SJCRH30 (cell line): Measurements from ENCODE around the gene UACA. TPM values are rescaled to one million over a fixed set of nuclear protein-coding genes. Genes with fewer than 3 reads are reported as not detected.
"Not testable (repeated sequence)": the region's sequence is repeated elsewhere in the genome, so short reads cannot be mapped to it uniquely, and the experiment has no call there.

Experiments
- DNase-seq, 2 experiments: peaks; one replicate each; pipeline ENCODE4 v3.0.0-alpha.2; 2015 to 2020
- H3K27ac ChIP-seq: fragments of 250-450 bp; sonication (Bioruptor Pico); 2 replicates; pipeline ENCODE4 v1.5.1; 2020; ENCODE audit warnings: mild to moderate bottlenecking, moderate library complexity
- H3K27me3 ChIP-seq: fragments of 250-450 bp; sonication (Bioruptor Pico); 2 replicates; pipeline ENCODE4 v1.5.1; 2020; ENCODE audit warnings: mild to moderate bottlenecking, moderate library complexity
- H3K36me3 ChIP-seq: fragments of 250-450 bp; sonication (Bioruptor Pico); 2 replicates; pipeline ENCODE4 v1.5.1; 2020; ENCODE audit warnings: mild to moderate bottlenecking, moderate library complexity
- H3K4me1 ChIP-seq: fragments of 250-450 bp; sonication (Bioruptor Pico); 2 replicates; pipeline ENCODE4 v1.5.1; 2020; ENCODE audit warnings: mild to moderate bottlenecking, moderate library complexity
- H3K4me3 ChIP-seq: fragments of 250-450 bp; sonication (Bioruptor Pico); 2 replicates; pipeline ENCODE4 v1.5.1; 2020; ENCODE audit warnings: mild to moderate bottlenecking, moderate library complexity
- H3K9me3 ChIP-seq: fragments of 250-450 bp; sonication (Bioruptor Pico); replicated peaks from 2 replicates; pipeline ENCODE4 v1.5.1; 2020; ENCODE audit warnings: mild to moderate bottlenecking, moderate library complexity
- total RNA-seq: library from RNA; depleted of rRNA; stranded (reverse); fragments of >200 nt; shearing (Covaris generic); gene quantifications from 2 replicates; pipeline ENCODE4 v1.2.3, GENCODE V29; 2014; rRNA removed

The UACA gene
- 30.3 and 47.1 TPM in 2 replicates for total RNA-seq

GRCh38 chr15:70763120-70763949 is at the start of gene UACA:
Gene UACA (minus strand): TSS chr15:70763558. CDS start chr15:70763407, 151 bp downstream.
- Histone ChIP-seq H3K9me3 (no peaks in the 10 kb centered on the region), H3K4me1 (peaks cover 32% of the 10 kb centered on the region), H3K27ac (peak within 1 kb of the TSS; percentile 65), H3K36me3 (no peaks in the 10 kb centered on the region), H3K4me3 (peak within 1 kb of the TSS; percentile 74), H3K27me3 (no peaks in the 10 kb centered on the region)
- DNase-seq, result peak; percentile 99 to 100

- DNase-seq, result no peak
- H3K27me3 ChIP-seq, result no peaks in the 10 kb centered on the region
- no peaks in the 10 kb centered on the region for H3K4me1 ChIP-seq
- no peaks in the 10 kb centered on the region for H3K9me3 ChIP-seq
- H3K36me3 ChIP-seq, result no peaks in the 10 kb centered on the region
- no peak overlapping the region for H3K27ac ChIP-seq
- no peak overlapping the region for H3K4me3 ChIP-seq
These were observed 49.5 kb upstream of the UACA start for GRCh38 chr15:70812827-70813364.

- DNase-seq, result no peak
- H3K4me3 ChIP-seq, result no peak overlapping the region
- no peaks in the 10 kb centered on the region for H3K9me3 ChIP-seq
- no peaks in the 10 kb centered on the region for H3K4me1 ChIP-seq
- H3K27ac ChIP-seq, result no peak overlapping the region
- H3K36me3 ChIP-seq, result no peaks in the 10 kb centered on the region
- no peaks in the 10 kb centered on the region for H3K27me3 ChIP-seq
These were observed 47.7 kb upstream of the UACA start for GRCh38 chr15:70810916-70811578.

- Histone ChIP-seq H3K9me3 (no peaks in the 10 kb centered on the region), H3K36me3 (no peaks in the 10 kb centered on the region), H3K4me1 (no peaks in the 10 kb centered on the region), H3K27me3 (no peaks in the 10 kb centered on the region), H3K4me3 (no peak overlapping the region), H3K27ac (no peak overlapping the region)
- DNase-seq, result no peak
These were observed 43.8 kb upstream of the UACA start for GRCh38 chr15:70806992-70807712.

GRCh38 chr15:70804388-70804787 is 41.0 kb upstream of the UACA start:
- not testable (repeated sequence) for H3K27me3 ChIP-seq, H3K4me3 ChIP-seq, H3K9me3 ChIP-seq, DNase-seq, H3K36me3 ChIP-seq, H3K27ac ChIP-seq
- H3K4me1 ChIP-seq, result peaks cover 13% of the 10 kb centered on the region

GRCh38 chr15:70802629-70803028 is 39.3 kb upstream of the UACA start:
- no peaks in the 10 kb centered on the region for H3K9me3 ChIP-seq

GRCh38 chr15:70801109-70801508 is 37.8 kb upstream of the UACA start:
- no peaks in the 10 kb centered on the region for H3K27me3 ChIP-seq
- peaks cover 13% of the 10 kb centered on the region for H3K4me1 ChIP-seq
- DNase-seq, result no peak
- no peaks in the 10 kb centered on the region for H3K36me3 ChIP-seq
- no peak overlapping the region for H3K27ac ChIP-seq
- H3K9me3 ChIP-seq, result no peaks in the 10 kb centered on the region
- no peak overlapping the region for H3K4me3 ChIP-seq

More at GRCh38 chr15:70802629-70803028, 39.3 kb upstream of the UACA start:
- Histone ChIP-seq H3K27me3 (no peaks in the 10 kb centered on the region), H3K27ac (no peak overlapping the region), H3K36me3 (no peaks in the 10 kb centered on the region), H3K4me1 (peaks cover 13% of the 10 kb centered on the region), H3K4me3 (no peak overlapping the region)
- no peak for DNase-seq

- Histone ChIP-seq H3K27ac (peak overlapping the region; percentile 52), H3K4me1 (peaks cover 18% of the 10 kb centered on the region)
- peak; percentile 67 to 79 for DNase-seq
These were observed 36.5 kb upstream of the UACA start for GRCh38 chr15:70799667-70800450.

GRCh38 chr15:70797464-70797863 is 34.1 kb upstream of the UACA start:
- DNase-seq, result no peak
- no peaks in the 10 kb centered on the region for H3K36me3 ChIP-seq
- H3K9me3 ChIP-seq, result no peaks in the 10 kb centered on the region
- peaks cover 38% of the 10 kb centered on the region for H3K4me1 ChIP-seq
- no peak overlapping the region for H3K27ac ChIP-seq
- no peak overlapping the region for H3K4me3 ChIP-seq
- no peaks in the 10 kb centered on the region for H3K27me3 ChIP-seq

More at GRCh38 chr15:70799667-70800450, 36.5 kb upstream of the UACA start:
- Histone ChIP-seq H3K27me3 (no peaks in the 10 kb centered on the region), H3K36me3 (no peaks in the 10 kb centered on the region), H3K9me3 (no peaks in the 10 kb centered on the region), H3K4me3 (no peak overlapping the region)

- Histone ChIP-seq H3K4me1 (peaks cover 45% of the 10 kb centered on the region), H3K4me3 (no peak overlapping the region), H3K27me3 (no peaks in the 10 kb centered on the region), H3K27ac (no peak overlapping the region), H3K9me3 (no peaks in the 10 kb centered on the region), H3K36me3 (no peaks in the 10 kb centered on the region)
- no peak for DNase-seq
These were observed 33.4 kb upstream of the UACA start for GRCh38 chr15:70796516-70797310.

GRCh38 chr15:70795311-70795665 is 31.9 kb upstream of the UACA start:
- no peaks in the 10 kb centered on the region for H3K9me3 ChIP-seq
- H3K27ac ChIP-seq, result peak overlapping the region; percentile 84
- DNase-seq, result peak in 1 of 2 experiments; percentile 73
- H3K27me3 ChIP-seq, result no peaks in the 10 kb centered on the region
- H3K4me1 ChIP-seq, result peaks cover 40% of the 10 kb centered on the region
- H3K36me3 ChIP-seq, result no peaks in the 10 kb centered on the region
- peak overlapping the region; percentile 13 for H3K4me3 ChIP-seq

- H3K9me3 ChIP-seq, result no peaks in the 10 kb centered on the region
- peaks cover 35% of the 10 kb centered on the region for H3K4me1 ChIP-seq
- DNase-seq, result peak in 1 of 2 experiments; percentile 61
- H3K36me3 ChIP-seq, result no peaks in the 10 kb centered on the region
- H3K27ac ChIP-seq, result peak overlapping the region; percentile 84
- peak overlapping the region; percentile 13 for H3K4me3 ChIP-seq
- H3K27me3 ChIP-seq, result no peaks in the 10 kb centered on the region
These were observed 31.4 kb upstream of the UACA start for GRCh38 chr15:70794596-70795310.

- peak overlapping the region; percentile 84; the same call in 1 of the 2 replicates for H3K27ac ChIP-seq
- no peak for DNase-seq
- no peaks in the 10 kb centered on the region for H3K36me3 ChIP-seq
- no peaks in the 10 kb centered on the region for H3K9me3 ChIP-seq
- no peaks in the 10 kb centered on the region for H3K27me3 ChIP-seq
- H3K4me3 ChIP-seq, result no peak overlapping the region
- H3K4me1 ChIP-seq, result peaks cover 32% of the 10 kb centered on the region
These were observed 30.3 kb upstream of the UACA start for GRCh38 chr15:70793694-70794093.
